HG02852 (cell line): ENCODE measurements around the gene MGMT.

Experiments used
- ATAC-seq: cut with Tn5 transposase; IDR thresholded peaks from one replicate; pipeline ENCODE4 v1.9.1; 2021; ENCODE audit warnings: mild to moderate bottlenecking, moderate library complexity; ENCODE audit not compliant: unreplicated experiment

Gene MGMT

GRCh38 chr10:129615381-129615780 is 148.3 kb downstream of the MGMT start:
- no peak for ATAC-seq

- no peak for ATAC-seq
Observed at GRCh38 chr10:129615921-129616525, 149.0 kb downstream of the MGMT start.

- ATAC-seq: no peak
Observed at GRCh38 chr10:129617768-129618167, 150.7 kb downstream of the MGMT start.

- ATAC-seq: no peak
Observed at GRCh38 chr10:129621062-129621461, 154.0 kb downstream of the MGMT start.

- no peak for ATAC-seq
Observed at GRCh38 chr10:129621693-129622092, 154.7 kb downstream of the MGMT start.

GRCh38 chr10:129622291-129622690 is 155.2 kb downstream of the MGMT start:
- ATAC-seq: no peak

- ATAC-seq: no peak
Observed at GRCh38 chr10:129622736-129623135, 155.7 kb downstream of the MGMT start.

- ATAC-seq: no peak
Observed at GRCh38 chr10:129624526-129624925, 157.5 kb downstream of the MGMT start.

- no peak for ATAC-seq
Observed at GRCh38 chr10:129626309-129626708, 159.3 kb downstream of the MGMT start.

GRCh38 chr10:129626796-129627435 is 159.9 kb downstream of the MGMT start:
- no peak for ATAC-seq

GRCh38 chr10:129627442-129627841 is 160.4 kb downstream of the MGMT start:
- no peak for ATAC-seq

GRCh38 chr10:129628823-129629222 is 161.8 kb downstream of the MGMT start:
- no peak for ATAC-seq

- ATAC-seq: no peak
Observed at GRCh38 chr10:129629911-129630310, 162.9 kb downstream of the MGMT start.

GRCh38 chr10:129631006-129631405 is 164.0 kb downstream of the MGMT start:
- no peak for ATAC-seq

- ATAC-seq: no peak
Observed at GRCh38 chr10:129631870-129632623, 165.0 kb downstream of the MGMT start.

GRCh38 chr10:129637010-129637409 is 170.0 kb downstream of the MGMT start:
- ATAC-seq: no peak

GRCh38 chr10:129637846-129638245 is 170.8 kb downstream of the MGMT start:
- ATAC-seq: no peak

- no peak for ATAC-seq
Observed at GRCh38 chr10:129641351-129641750, 174.3 kb downstream of the MGMT start.

- no peak for ATAC-seq
Observed at GRCh38 chr10:129641982-129642381, 174.9 kb downstream of the MGMT start.

- no peak for ATAC-seq
Observed at GRCh38 chr10:129642427-129642826, 175.4 kb downstream of the MGMT start.

GRCh38 chr10:129643266-129643665 is 176.2 kb downstream of the MGMT start:
- no peak for ATAC-seq

- no peak for ATAC-seq
Observed at GRCh38 chr10:129645487-129645886, 178.4 kb downstream of the MGMT start.
